Skeletal muscle satellite cell (primary cell): ENCODE measurements around the gene CELSR1.

ENCODE experiments used
- H3K27me3 ChIP-seq: 2 replicates; pipeline ENCODE4 v1.7.0; 2013; ENCODE audit warnings: low read length; ENCODE audit not compliant: control insufficient read depth, insufficient read depth
- H3K36me3 ChIP-seq: 2 replicates; pipeline ENCODE4 v1.7.0; 2013; ENCODE audit warnings: mild to moderate bottlenecking, control low read depth, low read length; ENCODE audit not compliant: insufficient read depth
- H3K4me1 ChIP-seq: 2 replicates; pipeline ENCODE4 v1.7.0; 2013; ENCODE audit warnings: low read length; ENCODE audit not compliant: control insufficient read depth, insufficient read depth
- H3K4me2 ChIP-seq: 2 replicates; pipeline ENCODE4 v1.7.0; 2013; ENCODE audit warnings: mild to moderate bottlenecking, low read length
- H3K4me3 ChIP-seq: 2 replicates; pipeline ENCODE4 v1.7.0; 2013; ENCODE audit warnings: low read length
- H3K9ac ChIP-seq: 2 replicates; pipeline ENCODE4 v1.7.0; 2013; ENCODE audit warnings: mild to moderate bottlenecking, low read depth, low read length, moderate library complexity
- H3K9me3 ChIP-seq: replicated peaks from 2 replicates; pipeline ENCODE4 v1.7.0; 2013; ENCODE audit warnings: mild to moderate bottlenecking, control low read depth, low read length

The CELSR1 gene

DNA sequence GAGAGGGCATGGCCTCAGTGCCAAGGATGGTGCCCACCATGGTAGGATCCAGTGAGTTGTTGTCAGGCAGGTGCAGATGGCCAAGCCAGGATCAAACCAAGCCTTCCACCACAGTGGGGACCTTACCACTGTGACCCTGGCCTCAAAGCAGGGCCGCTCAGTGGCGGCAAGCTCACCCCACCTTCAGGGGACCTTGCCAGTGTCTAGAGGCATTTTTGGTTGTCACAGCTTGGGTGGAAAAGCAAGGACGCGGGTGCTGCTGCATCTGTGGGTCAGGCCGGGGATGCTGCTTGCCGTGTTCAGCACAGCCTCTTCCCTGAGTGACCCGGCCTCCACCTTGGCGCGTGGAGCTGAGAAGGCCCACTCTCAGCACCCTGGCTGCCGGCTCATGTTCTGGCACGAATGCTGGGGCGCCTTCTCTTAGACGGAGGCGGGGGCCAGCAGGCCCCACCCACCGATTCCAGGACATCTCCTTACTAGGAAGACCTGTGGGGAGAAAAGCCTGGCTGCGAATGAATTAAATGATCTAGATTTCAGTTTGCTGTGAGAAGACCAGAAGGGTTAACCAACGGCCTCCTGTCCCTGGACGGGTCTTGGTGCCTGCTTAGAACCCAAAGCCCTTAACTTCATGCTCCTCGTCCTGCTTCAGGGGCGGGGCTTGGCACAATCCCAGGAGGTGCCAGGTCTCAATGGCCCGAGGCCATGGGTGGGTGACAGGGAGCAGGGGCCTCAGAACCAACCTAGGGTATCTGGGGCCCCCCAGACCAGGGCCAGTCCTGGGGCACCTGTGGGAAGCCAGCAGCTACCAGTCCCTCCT lies 183.0 kb downstream of the CELSR1 start:
- no peaks in the 10 kb centered on the region for H3K4me1 ChIP-seq
- H3K36me3 ChIP-seq: peaks cover 73% of the 10 kb centered on the region

DNA sequence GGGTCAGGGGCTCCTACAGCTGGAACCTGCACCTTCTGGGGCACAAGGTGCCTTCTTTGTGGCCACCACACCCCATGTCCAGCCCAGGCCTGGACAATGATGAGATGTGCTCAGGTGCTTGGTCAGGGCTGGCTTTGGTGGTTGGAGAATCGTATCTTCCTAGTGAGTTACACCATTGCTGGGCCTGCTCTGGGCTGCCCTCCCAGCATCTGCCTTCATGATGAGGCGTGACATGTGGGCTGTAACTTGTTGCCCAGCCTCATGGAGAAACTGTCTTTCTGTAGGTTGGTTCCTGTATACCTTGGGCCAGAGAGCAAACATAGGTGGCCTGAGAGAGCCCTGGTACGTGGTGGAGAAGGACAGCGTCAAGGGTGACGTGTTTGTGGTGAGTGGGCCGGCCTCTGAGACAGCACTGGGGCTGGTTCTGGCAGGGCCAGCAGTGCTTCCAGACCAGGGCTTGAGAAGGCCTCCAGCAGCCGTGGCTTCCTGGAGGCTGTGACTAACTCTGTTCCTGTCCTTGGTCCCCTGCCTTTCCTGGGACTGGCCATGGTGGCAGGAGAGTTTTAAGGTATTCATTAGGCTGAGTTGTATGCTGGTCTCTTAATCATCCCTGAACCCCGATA lies 183.8 kb downstream of the CELSR1 start:
- H3K9me3 ChIP-seq: no peaks in the 10 kb centered on the region
- H3K36me3 ChIP-seq: peaks cover 79% of the 10 kb centered on the region
- H3K9ac ChIP-seq: no peak overlapping the region
- H3K4me3 ChIP-seq: no peak overlapping the region
- no peaks in the 10 kb centered on the region for H3K4me1 ChIP-seq
- H3K27me3 ChIP-seq: no peaks in the 10 kb centered on the region
- H3K4me2 ChIP-seq: no peak overlapping the region

More for the DNA sequence above, 183.0 kb downstream of the CELSR1 start:
- Histone ChIP-seq H3K4me3 (no peak overlapping the region), H3K4me2 (no peak overlapping the region), H3K9ac (no peak overlapping the region), H3K27me3 (no peaks in the 10 kb centered on the region), H3K9me3 (no peaks in the 10 kb centered on the region)

DNA sequence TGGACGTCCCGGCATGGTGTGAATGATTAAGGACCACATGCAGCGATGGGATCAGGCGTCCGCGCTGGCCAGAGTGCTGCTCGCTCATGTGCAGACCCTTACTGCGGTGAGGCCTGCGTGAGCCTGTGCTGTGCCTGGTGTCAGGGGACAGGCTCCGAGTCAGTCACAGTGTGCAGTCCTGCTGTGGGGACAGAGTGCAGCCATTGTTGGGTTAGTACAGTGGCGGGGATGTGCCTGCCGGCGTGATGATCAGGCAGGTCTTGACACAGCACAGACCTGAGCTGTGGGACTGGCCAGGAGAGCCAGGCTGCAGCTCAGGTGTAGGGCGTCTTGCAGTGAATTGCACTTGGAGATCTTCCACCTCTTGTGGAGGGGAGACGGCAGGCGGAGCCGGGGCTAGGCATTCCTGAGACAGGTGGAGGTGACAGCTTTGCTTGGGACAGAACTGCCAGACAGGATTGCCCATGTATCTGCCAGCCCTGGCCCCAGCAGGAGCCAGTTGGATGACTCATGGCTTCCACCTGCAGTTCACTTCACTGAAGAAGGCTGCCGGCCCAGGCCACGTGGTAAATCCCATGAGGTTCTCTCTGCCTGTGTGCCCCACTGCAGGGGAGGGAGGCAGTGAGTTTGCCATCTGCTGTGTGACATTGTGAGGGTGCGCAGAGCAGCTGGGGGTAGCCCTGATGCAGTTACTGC lies 184.6 kb downstream of the CELSR1 start:
- Histone ChIP-seq H3K9me3 (no peaks in the 10 kb centered on the region), H3K4me1 (no peaks in the 10 kb centered on the region), H3K9ac (no peak overlapping the region), H3K27me3 (no peaks in the 10 kb centered on the region), H3K36me3 (peaks cover 87% of the 10 kb centered on the region), H3K4me3 (no peak overlapping the region), H3K4me2 (no peak overlapping the region)

DNA sequence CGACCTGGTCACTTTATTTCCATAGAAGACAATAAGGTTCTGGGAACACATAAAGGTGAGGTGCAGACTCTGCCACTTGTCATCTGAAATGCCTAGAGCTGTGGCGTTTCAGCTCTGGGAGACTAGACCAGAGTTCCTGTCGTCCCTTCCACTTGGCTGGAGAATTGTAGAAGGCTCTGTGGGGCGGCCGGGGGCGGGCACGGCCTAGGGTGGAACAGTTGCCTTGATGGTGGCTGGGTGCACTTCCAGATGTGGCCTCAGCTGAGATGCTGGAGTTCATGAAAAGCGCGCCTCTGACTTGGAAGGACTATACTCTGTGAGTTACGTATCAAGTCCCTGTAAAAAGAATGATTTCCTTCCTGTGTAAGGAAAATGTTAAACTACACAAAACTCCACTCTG lies 185.1 kb downstream of the CELSR1 start:
- Histone ChIP-seq H3K27me3 (no peaks in the 10 kb centered on the region), H3K4me3 (no peak overlapping the region), H3K9ac (no peak overlapping the region), H3K9me3 (no peaks in the 10 kb centered on the region), H3K36me3 (peaks cover 90% of the 10 kb centered on the region), H3K4me1 (no peaks in the 10 kb centered on the region), H3K4me2 (no peak overlapping the region)

DNA sequence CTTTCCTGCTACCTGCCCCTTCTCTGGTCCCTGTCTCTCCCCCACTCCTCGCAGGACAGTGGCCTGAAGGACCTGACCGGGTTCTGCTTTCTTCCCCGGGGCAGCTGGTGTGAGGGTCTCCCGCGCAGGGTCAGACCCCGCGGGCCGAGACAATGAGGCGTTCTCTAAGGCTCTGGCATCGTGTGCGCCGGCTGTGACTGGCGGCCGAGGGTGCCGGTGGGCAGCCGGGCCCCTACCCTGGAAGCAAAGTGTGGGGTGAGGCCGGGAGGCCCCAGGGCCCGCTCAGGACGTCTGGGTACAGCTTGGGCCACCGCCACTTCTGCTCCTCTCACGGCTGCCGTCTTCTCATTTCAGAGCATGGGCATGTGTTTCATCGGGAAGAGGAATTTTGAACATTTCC lies 185.7 kb downstream of the CELSR1 start:
- no peak overlapping the region for H3K4me2 ChIP-seq
- no peak overlapping the region for H3K4me3 ChIP-seq
- peaks cover 90% of the 10 kb centered on the region for H3K36me3 ChIP-seq
- no peaks in the 10 kb centered on the region for H3K27me3 ChIP-seq
- no peak overlapping the region for H3K9ac ChIP-seq
- H3K4me1 ChIP-seq: no peaks in the 10 kb centered on the region
- H3K9me3 ChIP-seq: no peaks in the 10 kb centered on the region

DNA sequence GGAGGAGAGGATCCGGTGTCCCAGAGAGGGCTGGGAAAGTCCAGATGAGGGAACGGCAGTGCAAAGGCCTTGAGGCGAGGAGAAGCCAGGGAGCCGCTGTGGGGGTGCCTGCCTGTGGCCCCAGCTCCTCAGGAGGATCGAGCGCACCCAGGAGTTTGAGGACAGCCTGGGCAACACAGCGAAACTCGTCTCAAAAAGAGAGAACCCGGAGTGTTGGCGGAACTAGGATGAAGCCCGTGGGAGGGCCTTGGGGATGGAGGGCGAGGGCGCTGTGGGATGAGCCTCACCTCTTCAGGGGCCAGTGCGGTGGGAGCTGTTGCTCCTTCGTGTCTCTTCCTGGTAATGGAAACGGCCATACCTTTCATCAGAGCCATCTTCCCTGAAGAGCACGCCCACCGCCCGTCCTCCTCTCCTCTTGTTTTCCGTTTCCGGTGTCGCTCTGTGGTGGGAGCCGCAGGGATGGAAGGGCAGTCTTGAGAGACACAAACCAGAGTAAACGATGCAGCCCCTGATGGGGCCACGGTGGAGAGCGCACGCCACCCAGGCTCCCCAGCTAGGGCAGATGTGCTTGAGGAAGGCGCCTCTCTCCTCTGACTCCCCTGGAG lies 186.2 kb downstream of the CELSR1 start:
- H3K36me3 ChIP-seq: peaks cover 90% of the 10 kb centered on the region
- H3K9ac ChIP-seq: no peak overlapping the region
- no peak overlapping the region for H3K4me2 ChIP-seq

DNA sequence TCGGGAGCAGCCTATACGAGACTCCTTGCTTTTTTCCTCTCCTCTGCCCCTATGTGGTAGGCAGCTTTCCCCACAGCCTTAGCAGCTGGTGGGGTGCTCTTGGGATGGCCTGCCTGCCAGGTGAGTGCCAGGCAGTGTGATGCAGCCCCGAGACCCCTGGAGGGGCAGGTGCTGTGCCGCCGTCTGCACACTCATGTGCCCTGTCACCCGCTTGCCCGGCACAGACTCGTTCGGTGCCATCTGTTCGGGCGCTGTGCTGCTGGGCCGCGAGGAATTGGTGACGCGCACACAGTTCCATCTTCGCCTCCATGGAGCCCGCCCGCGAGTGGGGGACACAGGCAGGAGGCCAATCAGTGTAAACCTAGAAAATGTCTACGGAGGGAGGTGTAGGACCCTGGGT lies 186.8 kb downstream of the CELSR1 start:
- Histone ChIP-seq H3K36me3 (peaks cover 89% of the 10 kb centered on the region), H3K4me3 (no peak overlapping the region), H3K9ac (no peak overlapping the region), H3K9me3 (no peaks in the 10 kb centered on the region), H3K4me2 (no peak overlapping the region), H3K4me1 (no peaks in the 10 kb centered on the region), H3K27me3 (no peaks in the 10 kb centered on the region)

More for the DNA sequence above, 186.2 kb downstream of the CELSR1 start:
- H3K4me3 ChIP-seq: no peak overlapping the region
- no peaks in the 10 kb centered on the region for H3K4me1 ChIP-seq
- H3K27me3 ChIP-seq: no peaks in the 10 kb centered on the region
- no peaks in the 10 kb centered on the region for H3K9me3 ChIP-seq

DNA sequence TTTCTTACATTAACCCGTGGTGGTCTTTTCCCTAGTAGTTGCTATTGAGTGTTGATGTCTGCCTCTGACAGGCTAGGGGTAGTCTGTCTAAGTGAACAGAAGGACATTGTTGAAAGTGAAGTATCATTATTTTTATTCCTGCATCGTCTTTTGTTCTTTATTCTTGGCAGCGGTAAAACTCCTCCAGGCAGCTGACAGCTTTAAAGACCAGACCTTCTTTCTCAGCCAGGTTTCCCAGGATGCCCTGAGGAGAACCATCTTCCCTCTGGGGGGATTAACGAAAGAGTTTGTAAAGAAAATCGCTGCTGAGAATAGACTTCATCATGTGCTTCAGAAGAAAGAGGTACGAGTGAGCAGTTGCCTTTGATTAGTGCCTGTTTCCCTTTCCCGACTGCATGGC lies 187.3 kb downstream of the CELSR1 start:
- Histone ChIP-seq H3K9me3 (no peaks in the 10 kb centered on the region), H3K4me1 (no peaks in the 10 kb centered on the region), H3K9ac (no peak overlapping the region), H3K27me3 (no peaks in the 10 kb centered on the region), H3K4me3 (no peak overlapping the region), H3K36me3 (peaks cover 92% of the 10 kb centered on the region), H3K4me2 (no peak overlapping the region)

DNA sequence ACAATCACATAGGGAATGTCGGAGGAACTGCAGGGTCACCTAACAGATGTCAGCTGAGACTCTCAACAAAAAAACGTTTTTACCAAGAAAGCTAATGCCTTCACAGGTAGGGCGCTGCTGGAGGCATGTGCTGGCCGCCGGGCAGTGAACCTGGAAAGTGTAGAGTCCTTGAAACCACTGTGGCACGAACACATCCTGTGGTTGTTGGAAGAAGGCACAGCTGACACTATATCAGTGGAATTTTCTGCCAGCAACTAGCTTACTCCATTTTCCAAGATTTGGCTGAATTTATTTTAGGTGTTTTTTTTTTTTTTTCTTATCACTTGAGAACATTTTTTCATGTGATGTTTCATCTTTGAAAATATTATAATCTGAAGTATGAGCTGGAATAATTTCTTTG lies 187.7 kb downstream of the CELSR1 start:
- Histone ChIP-seq H3K4me1 (no peaks in the 10 kb centered on the region), H3K36me3 (peaks cover 92% of the 10 kb centered on the region)

DNA sequence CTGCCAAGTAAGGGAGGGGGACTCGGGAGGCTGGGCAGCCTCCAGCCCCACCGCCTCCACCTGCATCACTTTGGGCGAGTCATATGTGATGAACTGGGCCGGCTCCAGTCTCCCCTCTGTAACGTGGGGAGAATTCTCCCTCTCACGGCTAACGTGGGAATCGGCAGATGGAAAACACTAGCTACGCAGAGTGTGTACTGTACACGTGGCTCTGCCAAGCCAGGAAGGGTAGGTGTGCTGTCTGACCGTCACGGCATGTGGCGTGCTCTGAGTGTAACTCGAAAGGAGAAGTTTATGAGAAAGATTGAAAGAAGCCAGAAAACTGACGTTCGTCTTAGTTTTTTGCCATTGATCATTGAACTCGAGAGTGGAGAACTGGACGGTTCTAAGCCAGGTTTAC lies 188.2 kb downstream of the CELSR1 start:
- H3K4me3 ChIP-seq: no peak overlapping the region
- peaks cover 91% of the 10 kb centered on the region for H3K36me3 ChIP-seq
- H3K9ac ChIP-seq: no peak overlapping the region
- no peak overlapping the region for H3K4me2 ChIP-seq
- H3K27me3 ChIP-seq: no peaks in the 10 kb centered on the region
- H3K4me1 ChIP-seq: no peaks in the 10 kb centered on the region
- no peaks in the 10 kb centered on the region for H3K9me3 ChIP-seq

More for the DNA sequence above, 187.7 kb downstream of the CELSR1 start:
- Histone ChIP-seq H3K27me3 (no peaks in the 10 kb centered on the region), H3K4me3 (no peak overlapping the region), H3K9ac (no peak overlapping the region), H3K9me3 (no peaks in the 10 kb centered on the region), H3K4me2 (no peak overlapping the region)

DNA sequence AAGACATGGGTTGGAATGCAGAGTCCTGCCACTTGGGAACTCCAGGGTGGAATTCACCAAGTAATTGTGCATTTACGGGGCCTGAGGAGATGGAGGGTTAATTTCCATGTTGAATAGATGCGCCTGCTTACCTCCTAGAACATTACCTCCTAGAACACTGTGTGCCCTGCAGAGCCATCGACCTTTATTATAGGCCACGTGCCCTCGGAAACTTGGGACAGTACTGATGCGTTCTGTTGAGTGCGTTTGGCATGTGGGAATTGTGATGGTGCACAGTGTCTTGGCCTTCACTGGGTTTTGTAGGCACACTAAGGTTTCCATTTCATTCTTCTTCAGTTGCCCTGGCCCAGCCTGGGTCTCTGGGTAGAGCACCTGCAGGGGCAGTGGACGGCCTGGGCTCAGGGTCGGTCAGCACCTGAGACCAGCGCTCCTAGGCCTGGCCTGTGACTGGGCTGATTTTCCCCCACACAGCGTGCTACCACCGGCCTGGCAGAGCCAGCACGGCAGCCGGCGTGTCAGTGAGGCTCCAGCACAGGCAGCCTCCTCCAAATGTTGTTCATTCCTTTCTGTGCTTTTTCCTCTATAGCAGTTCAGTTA lies 189.2 kb downstream of the CELSR1 start:
- no peaks in the 10 kb centered on the region for H3K4me1 ChIP-seq
- H3K36me3 ChIP-seq: peaks cover 87% of the 10 kb centered on the region
- H3K9ac ChIP-seq: no peak overlapping the region

More for the DNA sequence above, 189.2 kb downstream of the CELSR1 start:
- H3K9me3 ChIP-seq: no peaks in the 10 kb centered on the region
- H3K27me3 ChIP-seq: no peaks in the 10 kb centered on the region
- no peak overlapping the region for H3K4me2 ChIP-seq
- no peak overlapping the region for H3K4me3 ChIP-seq
